Measurements from ENCODE around the gene CHM. TPM values are rescaled to one million over a fixed set of nuclear protein-coding genes. Genes with fewer than 3 reads are reported as not detected.
A peak's percentile ranks its signal among the peaks of the same experiment; 100 is the strongest.
"Not testable (repeated sequence)": the region's sequence is repeated elsewhere in the genome, so short reads cannot be mapped to it uniquely, and the experiment has no call there.

The CHM gene
- total RNA-seq, 1 donor from 2014 or later, result 23.3 TPM

- not testable (repeated sequence) for DNase-seq (ENCODE audit: low spot score)
Measured at GRCh38 chrX:85916656-85917280, 130.6 kb downstream of the CHM start.

DNA sequence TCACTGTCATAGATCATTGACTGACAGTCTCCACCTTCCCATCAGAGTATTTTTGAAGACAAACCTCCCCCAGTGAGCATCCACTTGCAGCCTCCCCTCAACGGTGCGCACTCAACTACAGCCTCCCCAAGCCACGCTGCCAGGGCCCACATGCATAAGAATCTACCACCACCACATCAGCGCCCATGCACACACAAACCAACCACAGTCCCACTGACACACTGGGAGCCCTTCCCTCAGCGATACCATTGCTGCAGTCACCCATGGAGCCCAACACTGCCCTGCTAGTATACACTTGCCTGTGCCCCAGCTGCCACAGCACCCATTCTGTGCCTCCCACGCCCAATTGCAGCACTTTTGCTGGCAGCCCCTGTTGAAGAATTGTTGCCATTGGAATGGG is 132.9 kb downstream of the CHM start:
- no peak for DNase-seq (ENCODE audit: low spot score)

DNA sequence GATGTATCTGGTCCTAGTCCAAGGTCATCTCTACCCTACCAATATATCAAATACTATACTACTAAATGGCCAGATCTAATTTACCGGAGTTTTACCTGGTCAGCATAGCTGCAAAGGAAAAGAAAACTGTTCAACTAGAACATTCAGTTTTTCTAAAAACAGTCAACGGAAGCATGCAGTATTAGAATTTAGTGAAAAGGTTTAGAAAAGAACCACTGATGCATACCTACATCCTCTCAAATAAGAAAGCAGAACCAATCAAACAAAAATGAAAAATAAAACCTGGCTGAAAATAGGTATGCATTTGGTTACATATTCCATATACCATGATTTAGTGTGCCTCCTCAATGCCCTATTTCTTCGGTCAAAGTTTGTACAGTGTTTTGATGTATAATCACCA is 140.0 kb downstream of the CHM start:
- DNase-seq (ENCODE audit: low spot score), result no peak

DNA sequence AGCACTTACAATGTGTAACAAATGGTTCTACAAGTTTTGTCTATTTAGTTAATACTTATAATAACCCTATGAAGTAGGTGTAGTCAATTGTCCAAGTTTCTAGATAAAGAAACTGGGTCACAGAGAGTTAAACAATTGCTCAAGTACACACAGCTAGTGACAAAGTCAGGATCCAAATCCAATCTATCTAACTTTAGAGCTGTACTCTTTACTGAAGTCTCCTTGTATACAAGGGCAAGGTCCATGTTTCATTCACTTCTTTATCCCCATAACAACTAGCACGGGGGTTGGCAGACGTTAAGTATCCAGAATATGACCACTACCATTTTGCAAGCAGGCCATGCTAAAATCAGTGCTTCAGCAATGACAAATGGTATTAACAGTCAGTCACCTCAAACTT is 141.0 kb downstream of the CHM start:
- DNase-seq (ENCODE audit: low spot score), result no peak

DNA sequence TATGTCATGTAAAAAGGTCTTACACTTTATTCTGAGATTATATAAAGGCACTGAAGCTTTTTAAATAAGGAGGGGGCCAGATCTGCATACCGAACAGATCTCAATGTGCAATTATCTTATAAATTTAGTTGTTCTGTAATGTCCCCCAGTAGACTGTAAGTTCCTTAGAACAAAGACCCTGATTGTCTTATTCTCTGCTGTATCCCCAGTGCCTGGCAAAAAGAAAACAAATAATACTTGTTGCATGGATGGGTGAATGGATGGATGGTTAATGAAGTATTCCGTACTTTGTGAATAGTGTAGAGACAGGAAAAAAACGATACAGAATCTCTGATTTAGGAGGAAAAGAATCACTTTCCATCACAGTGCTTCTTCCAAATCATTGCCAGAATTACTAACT is 141.5 kb downstream of the CHM start:
- DNase-seq (ENCODE audit: low spot score), result no peak

DNA sequence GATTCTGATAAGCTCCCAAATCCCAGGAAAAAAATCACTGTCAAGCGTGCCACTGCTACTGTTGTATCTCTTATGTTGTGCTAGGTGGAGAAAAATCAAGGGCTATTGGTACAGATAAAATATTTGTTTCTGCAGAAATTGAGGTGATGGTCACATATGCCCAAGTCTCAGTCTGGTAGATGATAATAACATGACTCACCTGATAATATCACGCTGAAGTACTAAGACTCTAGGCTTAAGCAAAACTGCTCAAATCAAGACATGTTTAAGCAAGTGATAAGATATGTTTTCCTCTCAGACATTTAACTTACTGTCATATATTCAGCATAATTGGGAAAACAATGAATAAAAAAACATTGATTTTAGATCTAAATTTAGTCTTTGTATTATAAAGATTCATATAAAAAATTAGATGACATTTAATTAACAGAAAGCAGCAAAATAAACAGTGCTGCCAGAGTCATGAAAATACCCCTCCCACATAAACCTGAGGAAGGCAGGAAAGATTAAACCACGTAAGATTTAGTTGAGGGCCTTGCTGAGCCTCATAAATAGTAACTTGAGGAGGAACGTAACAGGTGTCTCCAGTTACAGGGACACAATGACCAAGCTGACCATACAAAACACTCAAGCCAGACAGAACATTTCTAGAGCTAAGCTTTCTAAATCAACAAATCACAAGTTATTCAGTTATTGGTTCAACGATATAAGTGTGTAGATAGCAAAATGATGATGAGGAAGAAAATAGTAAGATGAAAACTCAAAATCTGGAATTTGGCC is 143.5 kb downstream of the CHM start:
- DNase-seq (ENCODE audit: low spot score), result no peak

- DNase-seq (ENCODE audit: low spot score), result no peak
Measured at GRCh38 chrX:85897362-85898126, 149.8 kb downstream of the CHM start.

GRCh38 chrX:85882601-85883000 is 164.8 kb downstream of the CHM start:
- DNase-seq (ENCODE audit: low spot score), result no peak

DNA sequence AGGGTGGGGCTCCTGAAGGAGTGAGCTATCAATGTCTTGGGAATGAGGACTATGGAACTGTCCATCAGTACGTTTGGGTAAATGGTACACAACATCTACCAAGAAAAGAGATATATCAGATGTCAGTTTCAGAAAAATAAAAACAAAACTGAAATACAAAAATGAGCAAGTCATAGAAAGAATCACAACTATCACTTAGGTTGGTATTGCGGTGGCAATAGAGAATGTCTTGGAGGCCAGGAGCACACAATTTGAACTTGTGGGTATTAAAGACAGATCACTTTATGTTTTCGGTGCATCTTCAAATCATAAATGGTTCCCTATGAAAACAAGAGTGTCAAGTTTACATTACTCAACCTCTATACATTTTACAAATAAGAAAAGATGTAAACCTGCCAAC is 176.8 kb downstream of the CHM start:
- no peak for DNase-seq (ENCODE audit: low spot score)

- DNase-seq (ENCODE audit: low spot score), result no peak
Measured at GRCh38 chrX:85865324-85865723, 182.0 kb downstream of the CHM start.

DNA sequence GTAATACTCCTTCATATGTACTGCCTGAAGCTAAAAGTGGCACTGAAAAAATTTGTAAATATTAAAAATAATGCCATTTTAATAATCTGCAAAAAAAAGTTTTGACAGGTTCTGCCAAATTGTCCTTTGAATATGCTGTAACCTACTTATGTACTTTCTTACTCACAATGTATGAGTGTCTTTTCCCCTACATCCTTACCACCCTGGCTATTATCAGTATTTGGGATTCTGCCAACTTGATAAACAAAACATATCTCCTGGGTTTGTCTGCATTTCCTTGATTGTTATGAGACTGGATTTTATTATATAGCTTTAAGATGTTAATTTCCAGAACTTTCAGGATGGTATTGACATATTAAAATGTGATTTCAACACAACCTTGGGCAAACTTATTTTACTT is 187.9 kb downstream of the CHM start:
- DNase-seq (ENCODE audit: low spot score), result no peak

DNA sequence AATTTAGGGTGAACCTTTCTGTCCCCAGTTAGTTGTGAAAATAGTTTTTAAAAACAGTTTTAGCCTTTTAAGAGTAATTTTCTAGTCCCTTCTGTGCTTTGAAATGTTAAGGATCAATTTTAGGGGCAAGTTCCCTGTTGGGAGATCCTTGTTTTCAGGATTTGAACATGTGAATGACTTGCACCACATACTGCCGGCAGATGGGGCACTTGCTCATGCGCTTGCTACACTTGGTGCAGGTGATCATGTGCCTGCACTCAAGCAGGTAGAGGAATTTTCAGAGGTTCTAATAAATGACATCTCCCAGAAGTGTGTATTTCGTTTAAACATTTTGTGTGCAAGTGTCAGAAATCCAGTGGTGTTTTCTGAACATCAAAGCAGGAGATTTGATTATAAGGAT is 195.9 kb downstream of the CHM start:
- no peak for DNase-seq (ENCODE audit: low spot score)

GRCh38 chrX:85836868-85837267 is 210.5 kb downstream of the CHM start:
- no peak for DNase-seq (ENCODE audit: low spot score)

DNA sequence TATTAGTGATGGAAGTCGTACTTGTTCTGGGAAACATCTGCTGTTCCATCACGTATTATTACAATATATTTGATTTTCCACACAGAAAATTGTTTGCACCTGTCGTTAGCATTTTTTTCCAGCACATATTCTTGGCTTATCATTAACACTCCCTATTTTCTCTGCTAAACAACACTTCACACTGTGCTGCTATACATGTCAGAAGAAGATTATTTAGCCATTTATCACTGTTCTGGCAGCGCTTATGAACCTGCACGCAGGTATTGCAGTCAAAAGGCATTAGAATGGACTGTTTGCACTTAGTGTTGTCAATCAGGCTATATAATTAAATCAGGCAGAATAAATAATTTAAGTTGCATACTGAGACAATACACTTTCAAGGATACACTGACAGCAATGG is 218.6 kb downstream of the CHM start:
- DNase-seq (ENCODE audit: low spot score), result no peak

- no peak for DNase-seq (ENCODE audit: low spot score)
Measured at GRCh38 chrX:85815203-85815751, 232.1 kb downstream of the CHM start.

Small RNAs within 50 kb of the gene (microRNA-seq; reads per million reads assigned to microRNA genes)
- gene MIR1321 (ENCODE audit: borderline number of aligned reads), result not detected
- 4,354 reads per million, percentile 88 among the genes with 10 or more reads in this experiment for gene MIR361 (ENCODE audit: borderline number of aligned reads)

Other genes with a start within 250 kb of the CHM start
- gene DACH2, start 100.9 kb upstream of the CHM start, total RNA-seq, result not detected